HCT116 (cell line): Measurements from ENCODE around the gene DLG2. TPM values are rescaled to one million over a fixed set of nuclear protein-coding genes. Genes with fewer than 3 reads are reported as not detected.

ENCODE experiments used
- ATAC-seq: fragments of 200-7000 bp; cut with Tn5 transposase; 2 replicates; pipeline ENCODE4 v1.9.1; 2020; ENCODE audit warnings: mild to moderate bottlenecking, moderate library complexity
- BruUV-seq: library from RNA; stranded (reverse); fragments of 400-500 nt; replicated peaks from 2 replicates; lab custom pipeline; 2021; lab: Mats Ljungman, UMichigan
- CTCF ChIA-PET: fragments of 300-600 bp; sonication (Branson Sonifier 250); formaldehyde crosslinking; loops from one replicate; lab custom pipeline; 2021; ENCODE audit warnings: antibody characterized with exemption; lab: Charles Lee
- POLR2A ChIA-PET: fragments of 300-600, 350-600 bp; sonication (Branson Sonifier 250); formaldehyde crosslinking; loops from one replicate; lab custom pipeline; 2021; ENCODE audit warnings: antibody characterized with exemption; lab: Charles Lee
- RAD21 ChIA-PET, 2 experiments: fragments of 300-600 bp; sonication (Branson Sonifier 250); formaldehyde crosslinking; loops; one replicate each; lab custom pipeline; 2023; ENCODE audit warnings: low total read pairs in 2 of 2; ENCODE audit not compliant: uncharacterized antibody in 2 of 2, unreplicated experiment in 2 of 2, low non-redundant PET in 1 of 2; lab: Charles Lee
- DNase-seq: peaks from one replicate; pipeline ENCODE4 v3.0.0-alpha.2; 2010; ENCODE audit warnings: low read depth, low spot score
- H2AFZ ChIP-seq: fragments of 200-600 bp; shearing (Covaris generic), sonication (generic); 2 replicates; pipeline ENCODE4 v1.6.1; 2017; ENCODE audit warnings: low read depth, mixed run types, mixed read lengths, antibody characterized with exemption, low read length; ENCODE audit not compliant: poor library complexity, severe bottlenecking
- H3K27ac ChIP-seq: 2 replicates; pipeline ENCODE4 v1.5.1; 2012; ENCODE audit warnings: low read depth, low read length
- H3K27me3 ChIP-seq: fragments of 200-600 bp; sonication (generic); 2 replicates; pipeline ENCODE4 v1.6.1; 2016; ENCODE audit warnings: mixed run types, low read length, mixed read lengths; ENCODE audit not compliant: insufficient read depth
- H3K36me3 ChIP-seq, 2 experiments: fragments of 200-500 bp in 1 of 2; fragments of 200-600 bp in 1 of 2; sonication (Bioruptor generic) in 1 of 2; sonication (generic) in 1 of 2; 2 replicates each; pipeline versions ENCODE4 v1.5.1 to v1.6.1; 2014 to 2016; ENCODE audit warnings: low read length in 2 of 2, inconsistent platforms in 1 of 2, mixed read lengths in 1 of 2, mixed run types in 1 of 2; ENCODE audit not compliant: insufficient read depth in 2 of 2, control insufficient read depth in 1 of 2
- H3K4me1 ChIP-seq, 2 experiments: fragments of 200-600 bp in 1 of 2; sonication (generic) in 1 of 2; 2 replicates each; pipeline versions ENCODE4 v1.5.1 to v1.6.1; 2012 to 2017; ENCODE audit warnings: low read length in 2 of 2, inconsistent platforms in 1 of 2, mild to moderate bottlenecking in 1 of 2, mixed read lengths in 1 of 2, mixed run types in 1 of 2, moderate library complexity in 1 of 2; ENCODE audit not compliant: insufficient read depth in 2 of 2, control insufficient read depth in 1 of 2
- H3K4me2 ChIP-seq: fragments of 200-600 bp; sonication (generic); 2 replicates; pipeline ENCODE4 v1.6.1; 2017; ENCODE audit warnings: mixed run types, low read length, mixed read lengths
- H3K4me3 ChIP-seq, 2 experiments: fragments of 200-600 bp in 1 of 2; sonication (generic) in 1 of 2; replicated peaks in 1 of 2; 2 replicates each; pipeline ENCODE4 v1.5.1; 2011 to 2016; ENCODE audit warnings: low read length in 2 of 2, control low read depth in 1 of 2, low read depth in 1 of 2, mild to moderate bottlenecking in 1 of 2, mixed read lengths in 1 of 2, mixed run types in 1 of 2
- H3K79me2 ChIP-seq: fragments of 200-600 bp; sonication (generic); 2 replicates; pipeline ENCODE4 v1.6.1; 2017; ENCODE audit warnings: mild to moderate bottlenecking, mixed run types, low read length, moderate library complexity, mixed read lengths; ENCODE audit not compliant: insufficient read depth
- H3K9ac ChIP-seq: fragments of 200-600 bp; sonication (generic); 2 replicates; pipeline ENCODE4 v1.6.1; 2016; ENCODE audit warnings: low read length, mixed read lengths
- H3K9me2 ChIP-seq: fragments of 200-600 bp; sonication (generic), shearing (Covaris generic); 2 replicates; pipeline ENCODE4 v1.6.1; 2017; ENCODE audit warnings: mixed run types, mild to moderate bottlenecking, moderate library complexity; ENCODE audit not compliant: insufficient read depth
- H3K9me3 ChIP-seq, 2 experiments: fragments of 200-500 bp in 1 of 2; fragments of 200-600 bp in 1 of 2; sonication (Bioruptor generic) in 1 of 2; sonication (generic) in 1 of 2; 2 replicates each; pipeline ENCODE4 v1.6.1; 2014 to 2017; ENCODE audit warnings: low read length in 2 of 2, mixed read lengths in 2 of 2, inconsistent platforms in 1 of 2, low read depth in 1 of 2, mild to moderate bottlenecking in 1 of 2, mixed run types in 1 of 2, moderate library complexity in 1 of 2; ENCODE audit not compliant: control insufficient read depth in 1 of 2, insufficient read depth in 1 of 2
- H4K20me1 ChIP-seq: fragments of 200-600 bp; sonication (generic), shearing (Covaris generic); 2 replicates; pipeline ENCODE4 v1.6.1; 2017; ENCODE audit warnings: mixed run types, mild to moderate bottlenecking, moderate library complexity; ENCODE audit not compliant: insufficient read depth
- CEBPB ChIP-seq: IDR thresholded peaks from 2 replicates; pipeline ENCODE4 v1.6.1; 2012; ENCODE audit warnings: low read depth
- ELF1 ChIP-seq: IDR thresholded peaks from 2 replicates; pipeline ENCODE4 v1.6.1; 2012; ENCODE audit warnings: low read depth, borderline replicate concordance
- EZH2phosphoT487 ChIP-seq: fragments of 200-600 bp; IDR thresholded peaks from 2 replicates; pipeline ENCODE4 v1.6.1; 2018; ENCODE audit warnings: antibody characterized with exemption, borderline replicate concordance
- FOSL1 ChIP-seq: IDR thresholded peaks from 2 replicates; pipeline ENCODE4 v1.6.1; 2012; ENCODE audit warnings: low read depth
- MAX ChIP-seq: IDR thresholded peaks from 2 replicates; pipeline ENCODE4 v1.6.1; 2012
- POLR2AphosphoS5 ChIP-seq: IDR thresholded peaks from 2 replicates; pipeline ENCODE4 v1.6.1; 2011; ENCODE audit warnings: mild to moderate bottlenecking, low read depth, low read length, moderate library complexity
- REST ChIP-seq: IDR thresholded peaks from 2 replicates; pipeline ENCODE4 v1.6.1; 2012; ENCODE audit warnings: low read depth
- SIN3A ChIP-seq: IDR thresholded peaks from 2 replicates; pipeline ENCODE4 v1.6.1; 2012; ENCODE audit warnings: low read depth
- SP1 ChIP-seq: IDR thresholded peaks from 2 replicates; pipeline ENCODE4 v1.6.1; 2012; ENCODE audit warnings: low read depth
- TCF7L2 ChIP-seq: IDR thresholded peaks from 2 replicates; pipeline ENCODE4 v1.7.0; 2011; ENCODE audit warnings: borderline replicate concordance, inconsistent platforms; ENCODE audit not compliant: insufficient read depth, insufficient read length; ENCODE audit errors: extremely low read depth
- YY1 ChIP-seq: IDR thresholded peaks from 2 replicates; pipeline ENCODE4 v1.6.1; 2011; ENCODE audit warnings: low read length, low read depth, moderate library complexity, mild to moderate bottlenecking; ENCODE audit not compliant: insufficient replicate concordance; ENCODE audit errors: extremely low read depth
- ZBTB33 ChIP-seq: IDR thresholded peaks from 2 replicates; pipeline ENCODE4 v1.6.1; 2011; ENCODE audit warnings: mild to moderate bottlenecking, low read length, moderate library complexity; ENCODE audit not compliant: insufficient replicate concordance; ENCODE audit errors: extremely low read depth
- intact Hi-C: fragments of 100-400 bp; cut with micrococcal nuclease; formaldehyde crosslinking; loops from 2 replicates; pipeline ENCODE4 v1.10.0; 2022
- total RNA-seq: library from RNA; stranded (reverse); gene quantifications from one replicate; pipeline ENCODE4 v1.2.1, GENCODE V29; 2021; ENCODE audit not compliant: unreplicated experiment
- TF ChIP-seq, protein P1 (sequence below), 3 experiments: fragments of 200-600 bp in 1 of 3; sonication (generic) in 1 of 3; IDR thresholded peaks in 2 of 3; conservative IDR thresholded peaks in 1 of 3; 2 replicates each; pipeline ENCODE4 v1.5.1; 2012 to 2017; ENCODE audit warnings: low read depth in 2 of 3, low read length in 2 of 3, antibody characterized with exemption in 1 of 3, borderline replicate concordance in 1 of 3, control low read depth in 1 of 3, mild to moderate bottlenecking in 1 of 3, mixed read lengths in 1 of 3, mixed run types in 1 of 3, moderate library complexity in 1 of 3; ENCODE audit not compliant: insufficient read depth in 1 of 3

The DLG2 gene
- total RNA-seq, 1 experiment from 2014 or later: 2.4 TPM

GRCh38 chr11:85099522-85099921, 527.6 kb downstream of the DLG2 start:
- H3K9ac ChIP-seq: no peak overlapping the region
- no peaks in the 10 kb centered on the region for H3K4me1 ChIP-seq
- no peaks in the 10 kb centered on the region for H3K36me3 ChIP-seq
- DNase-seq (no peak), ATAC-seq (no peak)
- TF ChIP-seq POLR2AphosphoS5 (no peak), TCF7L2 (no peak), CEBPB (no peak), SIN3A (no peak), ELF1 (no peak), ZBTB33 (no peak), SP1 (no peak), FOSL1 (no peak), MAX (no peak), REST (no peak), EZH2phosphoT487 (no peak), YY1 (no peak)
- TF ChIP-seq, protein P1, sequence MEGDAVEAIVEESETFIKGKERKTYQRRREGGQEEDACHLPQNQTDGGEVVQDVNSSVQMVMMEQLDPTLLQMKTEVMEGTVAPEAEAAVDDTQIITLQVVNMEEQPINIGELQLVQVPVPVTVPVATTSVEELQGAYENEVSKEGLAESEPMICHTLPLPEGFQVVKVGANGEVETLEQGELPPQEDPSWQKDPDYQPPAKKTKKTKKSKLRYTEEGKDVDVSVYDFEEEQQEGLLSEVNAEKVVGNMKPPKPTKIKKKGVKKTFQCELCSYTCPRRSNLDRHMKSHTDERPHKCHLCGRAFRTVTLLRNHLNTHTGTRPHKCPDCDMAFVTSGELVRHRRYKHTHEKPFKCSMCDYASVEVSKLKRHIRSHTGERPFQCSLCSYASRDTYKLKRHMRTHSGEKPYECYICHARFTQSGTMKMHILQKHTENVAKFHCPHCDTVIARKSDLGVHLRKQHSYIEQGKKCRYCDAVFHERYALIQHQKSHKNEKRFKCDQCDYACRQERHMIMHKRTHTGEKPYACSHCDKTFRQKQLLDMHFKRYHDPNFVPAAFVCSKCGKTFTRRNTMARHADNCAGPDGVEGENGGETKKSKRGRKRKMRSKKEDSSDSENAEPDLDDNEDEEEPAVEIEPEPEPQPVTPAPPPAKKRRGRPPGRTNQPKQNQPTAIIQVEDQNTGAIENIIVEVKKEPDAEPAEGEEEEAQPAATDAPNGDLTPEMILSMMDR (IDR thresholded peaks at IDR 0.05 in 2 of 3, conservative IDR thresholded peaks at IDR 0.05 in 1 of 3; ENCODE audit: borderline replicate concordance in 1 of 3, insufficient read depth in 1 of 3, low read depth in 2 of 3, low read length in 2 of 3): no peak
- intact Hi-C loops: no loop called here
- H3K4me3 ChIP-seq: no peak overlapping the region
- no TSS peak for BruUV-seq
- H3K27ac ChIP-seq: no peak overlapping the region
- H4K20me1 ChIP-seq: no peaks in the 10 kb centered on the region
- 0 out of 2 replicates have a peak, but pooled peaks cover 6% of the 10 kb centered on the region for H3K27me3 ChIP-seq
- RAD21 ChIA-PET: no interaction called here
- POLR2A ChIA-PET: no interaction called here
- H3K9me2 ChIP-seq: no peaks in the 10 kb centered on the region
- H2AFZ ChIP-seq: no peak overlapping the region
- H3K79me2 ChIP-seq: no peaks in the 10 kb centered on the region
- no peaks in the 10 kb centered on the region for H3K9me3 ChIP-seq
- CTCF ChIA-PET: no interaction called here
- H3K4me2 ChIP-seq: no peak overlapping the region
